Measurements from ENCODE around the gene TOPAZ1.
"Not testable (repeated sequence)": the region's sequence is repeated elsewhere in the genome, so short reads cannot be mapped to it uniquely, and the experiment has no call there.

TOPAZ1 gene

GRCh38 chr3:44334326-44334725, 92.6 kb downstream of the TOPAZ1 start:
- no peak for DNase-seq (ENCODE audit: low spot score)

- DNase-seq (ENCODE audit: low spot score): peak; percentile 4
Observed at GRCh38 chr3:44337248-44337785, 95.6 kb downstream of the TOPAZ1 start.

GRCh38 chr3:44338010-44338827, 96.5 kb downstream of the TOPAZ1 start, which contains the start of gene TCAIM:
Gene TCAIM (plus strand): TSS chr3:44338766. CDS start chr3:44354783, 16,017 bp downstream.
- DNase-seq (ENCODE audit: low spot score): peak; percentile 97

- DNase-seq (ENCODE audit: low spot score): no peak
Observed at GRCh38 chr3:44338828-44339127, 97.1 kb downstream of the TOPAZ1 start.

GRCh38 chr3:44339181-44340057, 97.7 kb downstream of the TOPAZ1 start:
- no peak for DNase-seq (ENCODE audit: low spot score)

GRCh38 chr3:44340058-44340395, 98.3 kb downstream of the TOPAZ1 start:
- no peak for DNase-seq (ENCODE audit: low spot score)

- peak; percentile 14 for DNase-seq (ENCODE audit: low spot score)
Observed at GRCh38 chr3:44342176-44342790, 100.6 kb downstream of the TOPAZ1 start.

GRCh38 chr3:44343421-44343820, 101.7 kb downstream of the TOPAZ1 start:
- DNase-seq (ENCODE audit: low spot score): no peak

GRCh38 chr3:44346590-44346989, 104.9 kb downstream of the TOPAZ1 start:
- DNase-seq (ENCODE audit: low spot score): not testable (repeated sequence)

- no peak for DNase-seq (ENCODE audit: low spot score)
Observed at GRCh38 chr3:44348993-44349392, 107.3 kb downstream of the TOPAZ1 start.

- DNase-seq (ENCODE audit: low spot score): no peak
Observed at GRCh38 chr3:44353355-44353924, 111.8 kb downstream of the TOPAZ1 start.

GRCh38 chr3:44355362-44356033, 113.8 kb downstream of the TOPAZ1 start:
- DNase-seq (ENCODE audit: low spot score): peak; percentile 43

- DNase-seq (ENCODE audit: low spot score): no peak
Observed at GRCh38 chr3:44359146-44359751, 117.6 kb downstream of the TOPAZ1 start.

GRCh38 chr3:44363591-44363990, 121.9 kb downstream of the TOPAZ1 start:
- DNase-seq (ENCODE audit: low spot score): no peak

- no peak for DNase-seq (ENCODE audit: low spot score)
Observed at GRCh38 chr3:44365952-44366351, 124.3 kb downstream of the TOPAZ1 start.

- no peak for DNase-seq (ENCODE audit: low spot score)
Observed at GRCh38 chr3:44375450-44375849, 133.8 kb downstream of the TOPAZ1 start.

Measured in Ammon's horn (tissue), 1 donor.